ENCODE data around the gene LBH.

The LBH gene

DNA sequence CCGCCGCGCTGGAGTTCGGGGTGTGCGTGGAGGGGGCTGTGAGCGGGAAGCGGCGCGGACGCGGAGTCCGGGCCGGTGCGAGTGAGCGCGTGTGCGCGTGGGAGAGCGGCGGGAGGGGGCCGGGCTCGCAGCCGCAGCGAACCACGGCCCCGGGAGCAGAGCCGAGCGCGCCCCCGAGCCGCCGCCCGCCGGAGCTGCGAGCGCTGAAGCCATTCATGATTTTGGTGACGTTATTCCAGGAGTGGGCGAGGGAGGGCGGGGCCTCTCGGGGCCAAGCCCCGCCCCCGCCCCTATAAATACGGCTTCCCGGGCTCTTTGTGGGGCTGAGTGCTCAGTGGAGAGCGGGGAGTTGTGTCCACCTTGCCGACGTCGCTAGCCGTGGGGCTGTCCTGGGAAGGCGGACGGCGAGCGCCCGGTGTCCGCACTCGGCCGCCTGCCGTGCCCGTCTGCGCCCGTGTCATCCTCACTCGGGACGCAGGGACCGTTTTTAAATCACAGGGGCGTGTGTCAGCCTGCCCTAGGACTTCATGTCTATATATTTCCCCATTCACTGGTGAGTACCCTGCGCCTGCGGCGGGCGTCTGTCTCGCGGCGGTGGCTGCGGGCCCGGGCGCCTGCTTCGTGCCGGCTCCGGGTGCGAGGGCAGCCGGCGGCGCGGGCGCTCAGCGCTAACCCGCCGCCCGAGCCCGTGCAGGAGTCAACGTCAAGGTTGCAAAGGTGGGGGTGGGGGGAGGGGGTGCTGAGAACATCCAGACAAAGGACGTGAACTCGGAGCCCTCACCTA is at the start of gene LBH:
Gene LBH, plus strand, starts transcription at position 323 of the 784 bp plus-strand sequence. Its CDS starts 205 bp downstream, at position 528.
- peak; percentile 82 for DNase-seq (ENCODE audit: low read depth)

GRCh38 chr2:30184035-30184434 is 47.3 kb upstream of the LBH start:
- DNase-seq (ENCODE audit: low read depth): no peak

GRCh38 chr2:30185178-30185577 is 46.2 kb upstream of the LBH start:
- DNase-seq (ENCODE audit: low read depth): no peak

GRCh38 chr2:30188292-30188691 is 43.0 kb upstream of the LBH start:
- DNase-seq (ENCODE audit: low read depth): no peak

DNA sequence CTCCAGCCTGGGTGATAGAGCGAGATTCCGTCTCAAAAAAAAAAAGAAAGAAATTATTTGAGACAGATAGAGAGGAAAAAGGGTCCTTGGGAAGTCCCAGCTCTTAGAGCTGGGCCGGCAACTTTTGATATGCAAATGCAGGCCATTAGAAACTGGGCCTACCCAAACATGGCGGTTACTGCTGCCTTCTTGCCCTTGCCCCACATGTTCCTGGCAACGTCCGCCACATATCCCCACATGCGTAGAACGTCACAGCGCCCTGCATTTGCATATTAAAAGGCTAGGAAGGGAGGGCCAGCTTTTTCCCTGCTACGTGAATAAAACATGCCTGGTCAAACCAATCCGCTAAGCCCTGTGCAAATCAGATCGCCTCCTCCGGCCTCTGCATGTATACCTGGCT is 40.7 kb upstream of the LBH start:
- no peak for DNase-seq (ENCODE audit: low read depth)

- no peak for DNase-seq (ENCODE audit: low read depth)
These were observed 40.2 kb upstream of the LBH start for GRCh38 chr2:30191107-30191506.

- no peak for DNase-seq (ENCODE audit: low read depth)
These were observed 39.5 kb upstream of the LBH start for GRCh38 chr2:30191819-30192271.

DNA sequence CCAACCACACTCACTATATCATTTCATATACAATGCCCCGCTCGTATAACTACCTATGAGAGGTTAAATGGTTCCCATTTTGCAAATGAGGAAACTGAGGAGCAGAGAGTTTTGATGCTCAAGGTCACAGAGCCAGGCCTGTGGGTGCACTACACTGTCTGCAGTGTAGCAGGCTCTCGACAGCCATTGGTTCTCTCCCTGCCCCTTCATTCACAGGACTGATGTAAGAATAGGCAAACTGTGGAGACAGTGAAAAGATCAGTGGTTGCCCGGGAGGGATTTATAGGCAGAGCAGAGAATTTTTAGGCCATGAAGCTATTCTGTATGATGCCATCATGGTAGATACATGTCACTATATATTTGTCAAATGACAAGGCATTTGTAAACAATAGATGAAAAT is 39.0 kb upstream of the LBH start:
- DNase-seq (ENCODE audit: low read depth): no peak

- no peak for DNase-seq (ENCODE audit: low read depth)
These were observed 38.1 kb upstream of the LBH start for GRCh38 chr2:30193104-30193681.

- DNase-seq (ENCODE audit: low read depth): no peak
These were observed 36.9 kb upstream of the LBH start for GRCh38 chr2:30194421-30194820.

GRCh38 chr2:30195016-30195415 is 36.3 kb upstream of the LBH start:
- no peak for DNase-seq (ENCODE audit: low read depth)

DNA sequence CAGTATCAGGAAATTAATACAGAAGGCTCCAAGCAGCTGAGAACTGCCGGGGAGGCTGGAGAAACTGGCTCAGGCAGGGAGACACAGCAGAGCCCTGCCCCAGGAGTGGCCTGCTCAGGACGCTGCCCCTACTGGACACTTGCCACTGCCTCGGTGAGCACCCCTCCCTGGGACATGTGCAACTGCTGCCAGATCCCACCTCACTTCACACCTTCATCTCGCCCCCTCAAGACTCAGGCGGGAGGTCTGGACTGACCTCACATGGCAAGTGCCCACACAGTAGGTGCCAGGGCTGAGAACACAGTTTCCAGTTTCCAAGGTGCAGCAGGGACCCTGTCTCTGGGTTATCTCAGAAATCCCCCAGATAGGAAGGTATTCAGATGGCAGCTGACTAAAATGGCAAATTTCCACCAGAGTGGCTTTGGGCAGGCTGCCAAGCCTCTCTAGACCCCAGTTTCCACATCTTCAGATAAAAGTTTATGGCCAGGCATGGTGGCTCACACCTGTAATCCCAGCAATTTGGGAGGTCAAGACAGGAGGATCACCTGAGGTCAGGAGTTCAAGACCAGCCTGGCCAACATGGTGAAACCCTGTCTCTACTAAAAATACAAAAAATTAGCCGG is 33.7 kb upstream of the LBH start:
- DNase-seq (ENCODE audit: low read depth): no peak

DNA sequence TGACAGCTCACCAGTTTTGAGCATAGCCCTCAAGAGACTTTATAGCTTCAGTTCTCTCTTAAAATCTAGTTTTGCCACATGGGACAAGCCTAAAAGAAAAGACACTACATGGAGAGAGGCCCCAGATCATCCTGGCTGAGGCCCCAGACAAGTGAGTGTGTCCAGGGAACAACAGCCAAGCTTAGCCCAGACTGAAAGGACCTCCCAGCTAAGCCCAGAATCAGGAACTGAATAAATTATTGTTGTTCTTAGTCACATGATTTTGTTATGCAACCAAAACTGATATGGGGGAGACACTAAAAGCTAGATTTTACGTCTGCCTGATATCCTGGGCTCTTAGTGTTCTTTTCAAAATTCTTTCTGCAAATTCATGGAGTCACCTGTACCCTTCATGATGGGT is 29.3 kb upstream of the LBH start:
- DNase-seq (ENCODE audit: low read depth): no peak

DNA sequence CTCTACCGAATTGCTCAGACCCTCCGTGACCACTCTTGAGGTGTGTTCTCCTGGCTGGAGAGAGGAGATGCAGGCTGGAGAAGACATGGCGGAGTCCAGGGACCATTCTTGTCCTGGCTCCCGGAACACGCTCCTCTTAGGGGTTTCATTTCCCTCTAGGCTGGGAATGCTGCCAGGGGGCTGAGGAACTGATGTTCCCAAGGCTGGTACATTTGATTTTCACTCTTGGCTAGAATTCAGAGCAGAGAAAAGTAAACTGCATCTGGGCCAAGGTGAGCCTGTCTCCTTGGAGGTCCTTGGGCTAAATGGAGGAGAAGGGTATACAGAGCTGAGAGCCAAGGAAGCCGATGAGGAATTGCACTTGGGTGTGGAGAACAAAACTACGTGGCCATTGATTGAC is 28.2 kb upstream of the LBH start:
- DNase-seq (ENCODE audit: low read depth): no peak

DNA sequence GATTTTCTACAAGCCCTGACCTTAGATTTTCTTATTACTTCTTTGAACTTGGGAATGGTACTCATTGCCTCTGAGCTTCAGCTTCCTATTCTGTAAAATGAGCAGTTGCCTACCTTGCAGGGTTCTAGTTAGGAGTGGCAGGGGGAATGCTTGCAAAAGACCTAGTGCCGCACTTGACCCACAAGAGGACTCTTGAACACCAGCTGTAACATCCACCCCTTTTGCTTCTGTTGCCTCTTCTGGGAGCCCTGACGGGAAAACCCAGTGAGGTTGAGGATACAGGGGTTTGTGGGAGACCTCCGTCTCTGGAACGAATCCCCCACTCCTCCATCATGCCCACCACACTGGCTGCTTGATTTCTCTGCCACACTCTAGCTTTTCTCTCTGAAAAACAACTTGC is 27.1 kb upstream of the LBH start:
- no peak for DNase-seq (ENCODE audit: low read depth)

DNA sequence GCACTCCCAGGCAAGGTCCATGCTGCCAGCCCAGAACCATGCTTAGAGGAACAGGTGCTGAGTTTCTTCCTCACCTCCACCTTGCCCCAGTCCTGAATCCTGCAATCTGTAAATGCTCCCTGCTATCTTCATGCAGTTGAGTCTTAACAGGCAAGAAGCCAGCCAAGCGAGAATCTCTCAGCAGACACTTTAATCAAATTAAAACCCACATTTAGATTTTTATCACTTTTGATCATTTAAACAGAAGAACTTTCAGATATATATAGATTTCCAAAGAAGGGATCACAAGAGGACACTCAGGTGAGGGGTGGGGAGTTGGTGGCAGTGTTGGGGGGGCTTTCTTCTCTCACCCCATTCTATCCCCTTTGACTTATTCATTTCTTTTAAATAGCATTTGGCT is 25.9 kb upstream of the LBH start:
- DNase-seq (ENCODE audit: low read depth): no peak

- DNase-seq (ENCODE audit: low read depth): no peak
These were observed 24.6 kb upstream of the LBH start for GRCh38 chr2:30206461-30207430.

GRCh38 chr2:30208453-30208852 is 22.9 kb upstream of the LBH start:
- no peak for DNase-seq (ENCODE audit: low read depth)

- DNase-seq (ENCODE audit: low read depth): no peak
These were observed 22.1 kb upstream of the LBH start for GRCh38 chr2:30209227-30209626.

DNA sequence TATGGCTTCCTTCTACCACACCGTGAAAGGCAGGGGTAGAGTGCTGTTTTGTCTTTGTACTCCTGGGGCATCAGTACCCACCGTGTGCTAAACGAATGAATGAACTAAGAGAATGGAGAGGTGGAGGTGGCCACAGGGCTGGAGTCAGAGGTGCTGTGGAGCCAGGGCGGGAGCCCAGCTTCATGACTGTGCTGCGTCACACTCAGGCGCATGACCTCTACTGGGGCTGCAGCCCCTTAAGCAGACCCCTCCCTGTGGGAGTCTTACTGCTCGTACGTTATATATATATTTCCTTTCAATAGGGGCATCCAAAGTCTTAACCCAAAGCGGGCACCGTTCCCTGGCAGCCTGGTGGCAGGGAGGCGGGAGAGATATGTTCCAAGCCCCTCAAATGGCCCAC is 18.0 kb upstream of the LBH start:
- no peak for DNase-seq (ENCODE audit: low read depth)

GRCh38 chr2:30213907-30214463 is 17.3 kb upstream of the LBH start:
- no peak for DNase-seq (ENCODE audit: low read depth)

DNA sequence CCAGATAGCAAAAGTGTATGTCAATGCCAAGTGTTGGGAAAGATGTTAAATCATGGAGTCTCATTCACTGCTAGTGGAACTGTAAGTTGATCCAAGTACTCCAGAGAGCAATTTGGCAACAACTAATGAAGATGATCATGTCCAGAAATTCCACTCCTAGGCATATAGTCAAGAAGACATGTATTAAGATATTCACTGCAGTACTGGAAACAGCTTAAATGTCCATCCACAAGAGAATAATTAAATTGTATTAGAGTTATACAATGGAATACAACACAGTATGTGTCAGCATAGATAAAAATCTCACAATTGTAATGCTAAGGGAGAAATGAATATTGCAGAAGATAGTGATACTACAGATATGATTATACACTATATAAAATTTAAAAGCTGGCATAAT is 15.2 kb upstream of the LBH start:
- DNase-seq (ENCODE audit: low read depth): no peak
